ENCODE measurements around the gene NKG7. TPM values are rescaled to one million over a fixed set of nuclear protein-coding genes. Genes with fewer than 3 reads are reported as not detected.

The NKG7 gene
- total and polyA plus RNA-seq, 2 of the 13 experiments (the other 11 are each of a cell fraction or from before 2014, with no cell fraction given) = 0.40 TPM; not detected in 1

GRCh38 chr19:51354742-51355148, 17.7 kb downstream of the NKG7 start (continued):
- 0 out of 4 replicates have a peak, but pooled peaks of 1 of the 2 experiments have one; percentile 34 for TF ChIP-seq NR2F1 (CRISPR knock-in tag; IDR thresholded peaks at IDR 0.05)
- peak; percentile 71; the same call in 1 of the 2 replicates for TF ChIP-seq ZGPAT (CRISPR knock-in tag; IDR thresholded peaks at IDR 0.05)
- TF ChIP-seq HDAC6 (IDR thresholded peaks at IDR 0.05; ENCODE audit: low read depth, low read length) = no peak
- TF ChIP-seq MYNN (CRISPR knock-in tag; IDR thresholded peaks at IDR 0.05; ENCODE audit: low read depth) = no peak
- no peak for TF ChIP-seq ZNF567 (CRISPR knock-in tag; IDR thresholded peaks at IDR 0.05; ENCODE audit: borderline replicate concordance)
- TF ChIP-seq ZNF570 (CRISPR knock-in tag; IDR thresholded peaks at IDR 0.05; ENCODE audit: borderline replicate concordance) = no peak
- TF ChIP-seq ZBTB39 (CRISPR knock-in tag; IDR thresholded peaks at IDR 0.05) = no peak
- no peak for TF ChIP-seq FUBP1 (CRISPR knock-in tag; IDR thresholded peaks at IDR 0.05; ENCODE audit: borderline replicate concordance)
- no peak for TF ChIP-seq HOXA7 (CRISPR knock-in tag; IDR thresholded peaks at IDR 0.05)
- TF ChIP-seq ZNF343 (CRISPR knock-in tag; IDR thresholded peaks at IDR 0.05) = no peak
- 0 out of 2 replicates have a peak, but pooled peaks have one; percentile 13 for TF ChIP-seq NFYC (CRISPR knock-in tag; IDR thresholded peaks at IDR 0.05)
- no peak for TF ChIP-seq ZSCAN21 (CRISPR knock-in tag; IDR thresholded peaks at IDR 0.05; ENCODE audit: borderline replicate concordance)
- TF ChIP-seq HES4 (CRISPR knock-in tag; IDR thresholded peaks at IDR 0.05; ENCODE audit: borderline replicate concordance) = no peak
- no peak for TF ChIP-seq ZMYM2 (CRISPR knock-in tag; IDR thresholded peaks at IDR 0.05)
- TF ChIP-seq MIER2 (CRISPR knock-in tag; IDR thresholded peaks at IDR 0.05) = no peak; the same call in 1 of the 2 replicates
- no peak for TF ChIP-seq NFAT5 (CRISPR knock-in tag; IDR thresholded peaks at IDR 0.05)
- TF ChIP-seq HIC2 (CRISPR knock-in tag; IDR thresholded peaks at IDR 0.05; ENCODE audit: low read depth) = no peak

Data from HepG2 (cell line).